ENCODE measurements around the gene OBSCN. TPM values are rescaled to one million over a fixed set of nuclear protein-coding genes. Genes with fewer than 3 reads are reported as not detected.

Gene OBSCN
- total and polyA plus RNA-seq, 10 of the 15 experiments (the other 5 are each of a cell fraction or from before 2014, with no cell fraction given), result 0.01 to 0.36 (median 0.08) TPM; not detected in 2

GRCh38 chr1:228350831-228351781 is 143.3 kb downstream of the OBSCN start (continued):
- no peak for TF ChIP-seq SPI1 (IDR thresholded peaks at IDR 0.05; ENCODE audit: borderline replicate concordance, insufficient read depth, low read depth, low read length)

GRCh38 chr1:228351850-228352249 is 144.0 kb downstream of the OBSCN start:
- H3K9ac ChIP-seq (ENCODE audit: control insufficient read depth, insufficient read depth, low read length), result no peak overlapping the region
- CTCF ChIA-PET, result interaction anchor here (1.0 kb wide), 1 partner anchor 352 kb away, joined by 3 read pairs; no protein-coding TSS in a partner anchor
- no peaks in the 10 kb centered on the region for H3K4me1 ChIP-seq (ENCODE audit: control insufficient read depth, insufficient read depth, low read length)
- no peak for FAIRE-seq
- RAD21 ChIA-PET (ENCODE audit: unreplicated experiment), result no interaction called here
- no peak overlapping the region for H3K27ac ChIP-seq (ENCODE audit: control insufficient read depth, insufficient read depth)
- BruUV-seq (replicated peaks), result no TSS peak
- no peaks in the 10 kb centered on the region for H4K20me1 ChIP-seq (ENCODE audit: control insufficient read depth, insufficient read depth)
- SMC1A ChIA-PET (ENCODE audit: uncharacterized antibody, unreplicated experiment), result no interaction called here
- WGBS (ENCODE audit: insufficient coverage, insufficient replicate concordance, low lambda C conversion rate, missing lambda C conversion rate), result 39% methylated on average over 13 of the region's 13 CpGs
- POLR2A ChIA-PET, result no interaction called here
- no peak overlapping the region for H2AFZ ChIP-seq (ENCODE audit: control insufficient read depth, low read depth, low read length)
- ATAC-seq, result no peak
- in situ Hi-C loops (cut with MboI), result no loop called here
- DNase-seq (ENCODE audit: low read depth, low spot score), result no peak
- no peaks in the 10 kb centered on the region for H3K36me3 ChIP-seq (ENCODE audit: control insufficient read depth in 2 of 2, insufficient read depth in 2 of 2, low read length in 1 of 2)
- no peak overlapping the region for H3K4me2 ChIP-seq (ENCODE audit: control insufficient read depth, insufficient read depth)
- H3K9me3 ChIP-seq (replicated peaks; ENCODE audit: control insufficient read depth, insufficient read depth, low read length), result no peaks in the 10 kb centered on the region
- no peaks in the 10 kb centered on the region for H3K79me2 ChIP-seq (ENCODE audit: control insufficient read depth, insufficient read depth, low read length)
- H3K4me3 ChIP-seq, result no peak overlapping the region
- intact Hi-C loops (cut with micrococcal nuclease; ENCODE audit: unreplicated experiment), result no loop called here
- H3K27me3 ChIP-seq (replicated peaks in 1 of 2; ENCODE audit: control insufficient read depth in 2 of 2, insufficient read depth in 2 of 2, low read length in 1 of 2), result no peaks in the 10 kb centered on the region; a peak in 2 of 4 replicates
- no peak for TF ChIP-seq CBFB (IDR thresholded peaks at IDR 0.05; ENCODE audit: low read depth)
- no peak for TF ChIP-seq E4F1 (IDR thresholded peaks at IDR 0.05; ENCODE audit: borderline replicate concordance, partially characterized antibody)
- TF ChIP-seq KDM1A (IDR thresholded peaks at IDR 0.05; ENCODE audit: borderline replicate concordance), result no peak
- TF ChIP-seq HCFC1 (IDR thresholded peaks at IDR 0.05; ENCODE audit: low read length), result no peak
- TF ChIP-seq CUX1 (IDR thresholded peaks at IDR 0.05; ENCODE audit: insufficient replicate concordance, low read depth, low read length), result no peak
- TF ChIP-seq SP1 (IDR thresholded peaks at IDR 0.05; ENCODE audit: low read depth, low read length), result no peak
- TF ChIP-seq TCF12 (IDR thresholded peaks at IDR 0.05; ENCODE audit: low read depth, low read length), result no peak
- TF ChIP-seq ZBED1 (IDR thresholded peaks at IDR 0.05; ENCODE audit: borderline replicate concordance), result no peak
- no peak for TF ChIP-seq BACH1 (IDR thresholded peaks at IDR 0.05; ENCODE audit: borderline replicate concordance)
- no peak for TF ChIP-seq HDAC6 (IDR thresholded peaks at IDR 0.05; ENCODE audit: unreplicated experiment)
- TF ChIP-seq EP300 (IDR thresholded peaks at IDR 0.05; ENCODE audit: borderline replicate concordance in 1 of 2, control insufficient read depth in 1 of 2, low read depth in 2 of 2, low read length in 2 of 2), result no peak
- no peak for TF ChIP-seq ASH2L (IDR thresholded peaks at IDR 0.05; ENCODE audit: borderline replicate concordance, low read depth)
- TF ChIP-seq SMARCA5 (IDR thresholded peaks at IDR 0.05), result no peak
- no peak for TF ChIP-seq IKZF2 (IDR thresholded peaks at IDR 0.05)
